AG09319 (cell line): ENCODE data around the gene THEMIS.
"Not testable (repeated sequence)": the region's sequence is repeated elsewhere in the genome, so short reads cannot be mapped to it uniquely, and the experiment has no call there.

Experiments
- DNase-seq: peaks from one replicate; pipeline ENCODE4 v3.0.0-alpha.2; 2010; ENCODE audit warnings: low read depth; ENCODE audit errors: extremely low read depth
- CTCF ChIP-seq: IDR thresholded peaks from 2 replicates; pipeline ENCODE4 v1.5.1; 2011; ENCODE audit warnings: low read depth, mild to moderate bottlenecking, inconsistent platforms, low read length, moderate library complexity

The THEMIS gene

GRCh38 chr6:127710668-127711067 lies 190.2 kb downstream of the THEMIS start:
- no peak for TF ChIP-seq CTCF
- no peak for DNase-seq

GRCh38 chr6:127706216-127706615 lies 194.6 kb downstream of the THEMIS start:
- DNase-seq: no peak
- no peak for TF ChIP-seq CTCF

GRCh38 chr6:127695108-127695507 lies 205.8 kb downstream of the THEMIS start:
- TF ChIP-seq CTCF: no peak
- DNase-seq: no peak

GRCh38 chr6:127691146-127691545 lies 209.7 kb downstream of the THEMIS start:
- TF ChIP-seq CTCF: no peak
- no peak for DNase-seq

- no peak for TF ChIP-seq CTCF
- DNase-seq: no peak
These were observed 210.3 kb downstream of the THEMIS start for GRCh38 chr6:127690588-127690987.

- DNase-seq: peak; percentile 3
- TF ChIP-seq CTCF: peak; percentile 69
These were observed 210.8 kb downstream of the THEMIS start for GRCh38 chr6:127690092-127690491.

- not testable (repeated sequence) for DNase-seq
These were observed 213.4 kb downstream of the THEMIS start for GRCh38 chr6:127687490-127687889.

- no peak for TF ChIP-seq CTCF
- no peak for DNase-seq
These were observed 214.8 kb downstream of the THEMIS start for GRCh38 chr6:127686084-127686483.
